NCI-H526 (cell line): ENCODE data around the gene ITCH.
"Not testable (repeated sequence)": the region's sequence is repeated elsewhere in the genome, so short reads cannot be mapped to it uniquely, and the experiment has no call there.

Experiments
- DNase-seq, 2 experiments: peaks; one replicate each; lab custom pipeline; 2025; lab: John Stamatoyannopoulos, UW

ITCH gene

GRCh38 chr20:34382174-34382573 lies 19.1 kb downstream of the ITCH start:
- no peak for DNase-seq

- DNase-seq: not testable (repeated sequence)
Observed at GRCh38 chr20:34382877-34383455, 19.9 kb downstream of the ITCH start.

- peak in 1 of 2 experiments; percentile 12 for DNase-seq
Observed at GRCh38 chr20:34385464-34385863, 22.4 kb downstream of the ITCH start.

- no peak for DNase-seq
Observed at GRCh38 chr20:34388000-34388399, 24.9 kb downstream of the ITCH start.

GRCh38 chr20:34388678-34389077 lies 25.6 kb downstream of the ITCH start:
- DNase-seq: no peak

- DNase-seq: no peak
Observed at GRCh38 chr20:34389206-34389953, 26.3 kb downstream of the ITCH start.

GRCh38 chr20:34389954-34390555 lies 27.0 kb downstream of the ITCH start:
- DNase-seq: no peak

- DNase-seq: no peak
Observed at GRCh38 chr20:34396408-34396807, 33.3 kb downstream of the ITCH start.

GRCh38 chr20:34397096-34397495 lies 34.0 kb downstream of the ITCH start:
- DNase-seq: no peak

- not testable (repeated sequence) for DNase-seq
Observed at GRCh38 chr20:34400776-34401175, 37.7 kb downstream of the ITCH start.

- DNase-seq: no peak
Observed at GRCh38 chr20:34401741-34402455, 38.8 kb downstream of the ITCH start.

GRCh38 chr20:34402461-34402860 lies 39.4 kb downstream of the ITCH start:
- DNase-seq: no peak

GRCh38 chr20:34403063-34403827 lies 40.2 kb downstream of the ITCH start:
- DNase-seq: no peak

GRCh38 chr20:34403908-34404307 lies 40.8 kb downstream of the ITCH start:
- DNase-seq: no peak

GRCh38 chr20:34404803-34405202 lies 41.7 kb downstream of the ITCH start:
- DNase-seq: no peak

- not testable (repeated sequence) for DNase-seq
Observed at GRCh38 chr20:34405247-34405651, 42.2 kb downstream of the ITCH start.

- not testable (repeated sequence) for DNase-seq
Observed at GRCh38 chr20:34405942-34406341, 42.9 kb downstream of the ITCH start.

GRCh38 chr20:34407962-34408474 lies 44.9 kb downstream of the ITCH start:
- no peak for DNase-seq

GRCh38 chr20:34410336-34410735 lies 47.3 kb downstream of the ITCH start:
- DNase-seq: no peak

- DNase-seq: no peak
Observed at GRCh38 chr20:34412453-34412852, 49.4 kb downstream of the ITCH start.

GRCh38 chr20:34414525-34414924 lies 51.5 kb downstream of the ITCH start:
- DNase-seq: not testable (repeated sequence)

- no peak for DNase-seq
Observed at GRCh38 chr20:34415079-34415478, 52.0 kb downstream of the ITCH start.
